Subcutaneous adipose tissue (tissue), 4 donors: ENCODE data around the gene DUSP1. TPM values are rescaled to one million over a fixed set of nuclear protein-coding genes. Genes with fewer than 3 reads are reported as not detected.

ENCODE experiments used
- CTCF ChIP-seq: fragments of 450-650 bp; IDR thresholded peaks from one replicate; pipeline ENCODE4 v1.5.1; 2016; ENCODE audit warnings: low read depth, mild to moderate bottlenecking, control low read depth, antibody characterized with exemption, moderate library complexity
- total RNA-seq, 4 donors: library from RNA; depleted of rRNA; stranded (reverse); fragments of >200 nt; gene quantifications; one replicate each; pipeline ENCODE4 v1.1.0, GENCODE V29; 2016

The DUSP1 gene
- total RNA-seq, 4 donors from 2014 or later = 742 to 1,576 (median 1,059) TPM

GRCh38 chr5:172758077-172758833 is 12.7 kb downstream of the DUSP1 start:
- no peak for TF ChIP-seq CTCF

- TF ChIP-seq CTCF = no peak
These were observed 13.5 kb downstream of the DUSP1 start for GRCh38 chr5:172757394-172758010.

- no peak for TF ChIP-seq CTCF
These were observed 14.1 kb downstream of the DUSP1 start for GRCh38 chr5:172756764-172757393.

GRCh38 chr5:172754596-172755356 is 16.2 kb downstream of the DUSP1 start:
- TF ChIP-seq CTCF = no peak

GRCh38 chr5:172753101-172753500 is 17.9 kb downstream of the DUSP1 start:
- no peak for TF ChIP-seq CTCF

GRCh38 chr5:172751761-172752510 is 19.1 kb downstream of the DUSP1 start:
- no peak for TF ChIP-seq CTCF
